NCI-H226 (cell line): ENCODE measurements around the gene SMYD3.

ENCODE experiments used
- DNase-seq: peaks from one replicate; pipeline ENCODE4 v3.0.0-alpha.2; 2015

The SMYD3 gene

GRCh38 chr1:245933431-245934045 lies 573.5 kb downstream of the SMYD3 start:
- no peak for DNase-seq

- DNase-seq = no peak
Measured at GRCh38 chr1:245932302-245932972, 574.6 kb downstream of the SMYD3 start.

GRCh38 chr1:245931450-245931849 lies 575.6 kb downstream of the SMYD3 start:
- DNase-seq = no peak

GRCh38 chr1:245929224-245929623 lies 577.9 kb downstream of the SMYD3 start:
- no peak for DNase-seq

- no peak for DNase-seq
Measured at GRCh38 chr1:245926888-245927287, 580.2 kb downstream of the SMYD3 start.

- no peak for DNase-seq
Measured at GRCh38 chr1:245923215-245923614, 583.9 kb downstream of the SMYD3 start.

GRCh38 chr1:245921417-245921816 lies 585.7 kb downstream of the SMYD3 start:
- no peak for DNase-seq

GRCh38 chr1:245917403-245917802 lies 589.7 kb downstream of the SMYD3 start:
- DNase-seq = no peak

GRCh38 chr1:245915841-245916240 lies 591.2 kb downstream of the SMYD3 start:
- no peak for DNase-seq

GRCh38 chr1:245915406-245915805 lies 591.7 kb downstream of the SMYD3 start:
- no peak for DNase-seq

GRCh38 chr1:245908543-245908942 lies 598.5 kb downstream of the SMYD3 start:
- DNase-seq = no peak

- DNase-seq = no peak
Measured at GRCh38 chr1:245906207-245906606, 600.9 kb downstream of the SMYD3 start.

GRCh38 chr1:245903851-245904250 lies 603.2 kb downstream of the SMYD3 start:
- no peak for DNase-seq

GRCh38 chr1:245901565-245901964 lies 605.5 kb downstream of the SMYD3 start:
- no peak for DNase-seq

- DNase-seq = no peak
Measured at GRCh38 chr1:245901037-245901436, 606.0 kb downstream of the SMYD3 start.

GRCh38 chr1:245898581-245898980 lies 608.5 kb downstream of the SMYD3 start:
- no peak for DNase-seq

GRCh38 chr1:245896258-245896657 lies 610.8 kb downstream of the SMYD3 start:
- no peak for DNase-seq

GRCh38 chr1:245895455-245895959 lies 611.6 kb downstream of the SMYD3 start:
- no peak for DNase-seq

- no peak for DNase-seq
Measured at GRCh38 chr1:245894843-245895242, 612.2 kb downstream of the SMYD3 start.

GRCh38 chr1:245893025-245893424 lies 614.1 kb downstream of the SMYD3 start:
- no peak for DNase-seq

- DNase-seq = peak; percentile 20
Measured at GRCh38 chr1:245888809-245889208, 618.3 kb downstream of the SMYD3 start.

- DNase-seq = no peak
Measured at GRCh38 chr1:245887829-245888228, 619.2 kb downstream of the SMYD3 start.

- DNase-seq = no peak
Measured at GRCh38 chr1:245881767-245882391, 625.2 kb downstream of the SMYD3 start.

- DNase-seq = peak; percentile 97
Measured at GRCh38 chr1:245880754-245881403, 626.2 kb downstream of the SMYD3 start.
